ENCODE data around the gene MASP2. TPM values are rescaled to one million over a fixed set of nuclear protein-coding genes. Genes with fewer than 3 reads are reported as not detected.
"Not testable (repeated sequence)": the region's sequence is repeated elsewhere in the genome, so short reads cannot be mapped to it uniquely, and the experiment has no call there.

MASP2 gene
- total RNA-seq = not detected
- polyA plus RNA-seq = under 1 TPM; 0.01 to 0.04 TPM
- long read RNA-seq, donor 1 = 0 reads
- long read RNA-seq, donor 2 = 0 reads
- long read RNA-seq, donor 3 = 0 reads
- long read RNA-seq, donor 4 = 0 reads
- long read RNA-seq, donor 5 = 0 reads

GRCh38 chr1:11046625-11047365 lies at the start of gene MASP2:
Gene MASP2, minus strand, starts transcription at chr1:11047239. Its CDS starts 32 bp downstream, at chr1:11047207.
- no peak for ATAC-seq (ENCODE audit: insufficient read depth, low FRiP score)
- H3K27me3 ChIP-seq (ENCODE audit: control insufficient read depth in 3 of 3, insufficient read depth in 3 of 3, low read length in 2 of 3) = no peaks in the 10 kb centered on the region
- no peak for TF ChIP-seq CTCF (IDR thresholded peaks at IDR 0.05; ENCODE audit: control extremely low read depth, extremely low read depth)
- H3K4me3 ChIP-seq = no peak within 1 kb of the TSS
- no peaks in the 10 kb centered on the region for H3K36me3 ChIP-seq (ENCODE audit: control insufficient read depth in 4 of 4, insufficient read depth in 4 of 4, low read length in 4 of 4)
- 91 to 93% methylated on average over 28 of the region's 28 CpGs for WGBS, 2 donors
- no peaks in the 10 kb centered on the region for H3K9me3 ChIP-seq (ENCODE audit: control insufficient read depth in 4 of 4, insufficient read depth in 3 of 4, low read length in 3 of 4)
- no peaks in the 10 kb centered on the region for H3K4me1 ChIP-seq (ENCODE audit: control insufficient read depth in 5 of 5, insufficient read depth in 5 of 5, low read length in 5 of 5)
- DNase-seq = no peak
- H3K9ac ChIP-seq (ENCODE audit: insufficient read depth in 1 of 2, low read length in 2 of 2) = no peak within 1 kb of the TSS
- no peak within 1 kb of the TSS for H3K27ac ChIP-seq (ENCODE audit: low read depth in 1 of 2, low read length in 1 of 2)

- WGBS, 2 donors = 88 to 95% methylated on average over 2 of the region's 3 CpGs
- H3K27me3 ChIP-seq (ENCODE audit: control insufficient read depth in 3 of 3, insufficient read depth in 3 of 3, low read length in 2 of 3); H3K4me3 ChIP-seq; ATAC-seq (ENCODE audit: insufficient read depth, low FRiP score); H3K27ac ChIP-seq (ENCODE audit: low read depth in 1 of 2, low read length in 1 of 2); DNase-seq; H3K9ac ChIP-seq (ENCODE audit: insufficient read depth in 1 of 2, low read length in 2 of 2); H3K9me3 ChIP-seq (ENCODE audit: control insufficient read depth in 4 of 4, insufficient read depth in 3 of 4, low read length in 3 of 4); H3K4me1 ChIP-seq (ENCODE audit: control insufficient read depth in 5 of 5, insufficient read depth in 5 of 5, low read length in 5 of 5): not testable (repeated sequence)
- H3K36me3 ChIP-seq (ENCODE audit: control insufficient read depth in 4 of 4, insufficient read depth in 4 of 4, low read length in 4 of 4) = peaks cover 33 to 43% (median 37%) of the 10 kb centered on the region in 4 donors
Observed at GRCh38 chr1:11083784-11084183, 36.7 kb upstream of the MASP2 start.

- H3K27me3 ChIP-seq (ENCODE audit: control insufficient read depth in 3 of 3, insufficient read depth in 3 of 3, low read length in 2 of 3) = no peaks in the 10 kb centered on the region
- no peak for ATAC-seq (ENCODE audit: insufficient read depth, low FRiP score)
- peaks cover 29 to 43% (median 38%) of the 10 kb centered on the region in 4 donors for H3K36me3 ChIP-seq (ENCODE audit: control insufficient read depth in 4 of 4, insufficient read depth in 4 of 4, low read length in 4 of 4)
- WGBS, 2 donors = 87 to 89% methylated on average over 12 of the region's 12 CpGs
- no peaks in the 10 kb centered on the region for H3K4me1 ChIP-seq (ENCODE audit: control insufficient read depth in 5 of 5, insufficient read depth in 5 of 5, low read length in 5 of 5)
- no peak for DNase-seq
- TF ChIP-seq CTCF (IDR thresholded peaks at IDR 0.05; ENCODE audit: control extremely low read depth, extremely low read depth) = no peak
- H3K9me3 ChIP-seq (ENCODE audit: control insufficient read depth in 4 of 4, insufficient read depth in 3 of 4, low read length in 3 of 4) = no peaks in the 10 kb centered on the region
- no peak overlapping the region for H3K4me3 ChIP-seq
- no peak overlapping the region for H3K9ac ChIP-seq (ENCODE audit: insufficient read depth in 1 of 2, low read length in 2 of 2)
- H3K27ac ChIP-seq (ENCODE audit: low read depth in 1 of 2, low read length in 1 of 2) = no peak overlapping the region
Observed at GRCh38 chr1:11080931-11081330, 33.9 kb upstream of the MASP2 start.

- H3K9ac ChIP-seq (ENCODE audit: insufficient read depth in 1 of 2, low read length in 2 of 2) = no peak overlapping the region
- 98 to 100% methylated on average over 2 of the region's 2 CpGs for WGBS, 2 donors
- H3K27me3 ChIP-seq (ENCODE audit: control insufficient read depth in 3 of 3, insufficient read depth in 3 of 3, low read length in 2 of 3) = no peaks in the 10 kb centered on the region
- H3K27ac ChIP-seq (ENCODE audit: low read depth in 1 of 2, low read length in 1 of 2) = no peak overlapping the region
- DNase-seq = no peak
- H3K9me3 ChIP-seq (ENCODE audit: control insufficient read depth in 4 of 4, insufficient read depth in 3 of 4, low read length in 3 of 4) = no peaks in the 10 kb centered on the region
- no peak overlapping the region for H3K4me3 ChIP-seq
- H3K36me3 ChIP-seq (ENCODE audit: control insufficient read depth in 4 of 4, insufficient read depth in 4 of 4, low read length in 4 of 4) = peaks cover 41 to 55% (median 52%) of the 10 kb centered on the region in 4 donors
- TF ChIP-seq CTCF (IDR thresholded peaks at IDR 0.05; ENCODE audit: control extremely low read depth, extremely low read depth) = no peak
- no peaks in the 10 kb centered on the region for H3K4me1 ChIP-seq (ENCODE audit: control insufficient read depth in 5 of 5, insufficient read depth in 5 of 5, low read length in 5 of 5)
- no peak for ATAC-seq (ENCODE audit: insufficient read depth, low FRiP score)
Observed at GRCh38 chr1:11078631-11079030, 31.6 kb upstream of the MASP2 start.

GRCh38 chr1:11073398-11073797 lies 26.4 kb upstream of the MASP2 start:
- H3K9me3 ChIP-seq (ENCODE audit: control insufficient read depth in 4 of 4, insufficient read depth in 3 of 4, low read length in 3 of 4); DNase-seq; H3K27me3 ChIP-seq (ENCODE audit: control insufficient read depth in 3 of 3, insufficient read depth in 3 of 3, low read length in 2 of 3); H3K4me3 ChIP-seq; H3K4me1 ChIP-seq (ENCODE audit: control insufficient read depth in 5 of 5, insufficient read depth in 5 of 5, low read length in 5 of 5); ATAC-seq (ENCODE audit: insufficient read depth, low FRiP score); H3K9ac ChIP-seq (ENCODE audit: insufficient read depth in 1 of 2, low read length in 2 of 2); H3K27ac ChIP-seq (ENCODE audit: low read depth in 1 of 2, low read length in 1 of 2): not testable (repeated sequence)
- peaks cover 34 to 69% (median 58%) of the 10 kb centered on the region in 4 donors for H3K36me3 ChIP-seq (ENCODE audit: control insufficient read depth in 4 of 4, insufficient read depth in 4 of 4, low read length in 4 of 4)
- 93 to 94% methylated on average over 7 of the region's 7 CpGs for WGBS, 2 donors

Data from lung (tissue), 16 donors.